ENCODE results near the gene SSBP3. TPM values are rescaled to one million over a fixed set of nuclear protein-coding genes. Genes with fewer than 3 reads are reported as not detected.
A peak's percentile ranks its signal among the peaks of the same experiment; 100 is the strongest.
"Not testable (repeated sequence)": the region's sequence is repeated elsewhere in the genome, so short reads cannot be mapped to it uniquely, and the experiment has no call there.

Gene SSBP3
- polyA plus RNA-seq = 6.6 TPM

DNA sequence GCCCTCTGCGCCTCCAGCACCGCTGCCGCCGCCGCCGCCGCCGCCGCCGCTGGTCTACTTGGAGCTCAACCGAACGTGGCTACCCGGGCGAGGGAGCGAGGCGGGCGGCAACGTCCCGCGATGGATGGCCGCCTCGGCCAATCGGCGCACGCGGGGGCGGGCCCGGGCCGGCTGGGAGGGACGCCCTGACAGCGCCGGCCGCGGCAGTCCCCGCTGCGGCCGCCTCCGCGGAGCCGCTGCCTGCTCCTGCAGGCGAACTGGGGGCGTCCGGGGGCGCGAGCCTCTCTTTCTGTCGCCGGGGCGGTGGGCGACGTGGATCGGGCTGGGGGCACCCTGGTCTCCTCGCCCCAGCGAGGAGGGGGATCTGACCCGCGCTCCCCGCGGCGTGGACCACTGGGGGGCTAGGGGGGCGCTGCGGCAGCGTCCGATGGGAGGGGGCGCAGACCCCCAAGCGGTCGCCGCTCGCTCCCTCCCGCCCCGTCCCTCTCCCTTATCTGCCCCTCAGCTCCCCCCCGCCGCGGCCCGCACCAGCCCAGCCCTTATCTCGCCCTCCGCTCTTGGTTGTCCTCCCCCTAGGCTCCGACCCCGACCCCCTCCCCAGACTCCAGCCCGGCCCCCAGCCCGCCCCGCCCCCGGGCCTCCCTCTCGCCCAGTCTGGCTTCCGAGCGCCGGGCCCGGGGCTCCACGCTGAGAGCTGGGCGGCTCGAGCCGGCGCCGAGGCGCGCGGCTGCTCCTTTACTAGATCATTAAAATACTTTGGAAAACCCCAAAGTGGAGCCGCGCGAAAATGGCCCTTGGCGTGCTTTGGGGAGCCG is at the start of gene SSBP3:
SSBP3 (minus strand) TSS at position 56 of the 815 bp plus-strand sequence.
- H3K27me3 Mint-ChIP-seq = peaks cover 4% of the 10 kb centered on the region
- peaks cover 0 to 1% (median 0%) of the 10 kb centered on the region in 3 donors for H3K9me3 Mint-ChIP-seq
- H3K27ac Mint-ChIP-seq = peak within 1 kb of the TSS; percentile 96 to 98 (median 96)
- peak within 1 kb of the TSS; percentile 93 to 100 (median 98) for H3K4me3 Mint-ChIP-seq
- H3K4me1 Mint-ChIP-seq = peaks cover 39 to 47% (median 44%) of the 10 kb centered on the region in 3 donors
- H3K36me3 Mint-ChIP-seq = peaks cover 3% of the 10 kb centered on the region

DNA sequence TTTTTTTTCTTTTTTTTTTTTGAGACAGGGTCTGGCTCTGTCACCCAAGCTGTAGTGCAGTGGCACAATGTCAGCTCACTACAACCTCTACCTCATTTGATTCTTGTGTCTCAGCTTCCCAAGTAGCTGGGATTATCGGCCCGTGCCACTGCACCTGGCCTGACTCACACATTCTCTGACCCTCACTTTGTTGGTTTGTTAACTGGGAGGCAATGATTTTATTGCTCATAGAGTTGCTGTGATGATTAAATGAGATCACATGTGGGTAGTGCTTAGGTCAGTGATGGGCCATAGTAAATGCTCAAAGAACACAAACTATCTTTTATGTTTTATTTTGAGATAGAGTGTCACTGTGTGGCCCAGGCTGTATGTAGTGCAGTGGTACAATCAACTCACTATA is 47.3 kb upstream of the SSBP3 start:
- Mint-ChIP-seq H3K27ac (no peak overlapping the region), H3K36me3 (no peaks in the 10 kb centered on the region), H3K4me3 (no peak overlapping the region), H3K27me3 (peaks cover 9% of the 10 kb centered on the region), H3K4me1 (no peaks in the 10 kb centered on the region), H3K9me3 (peaks cover 0 to 4% (median 0%) of the 10 kb centered on the region in 3 donors)

GRCh38 chr1:54453022-54453421 is 46.8 kb upstream of the SSBP3 start:
- Mint-ChIP-seq H3K4me1 (no peaks in the 10 kb centered on the region), H3K36me3 (no peaks in the 10 kb centered on the region), H3K27ac (no peak overlapping the region), H3K4me3 (no peak overlapping the region), H3K27me3 (peaks cover 9% of the 10 kb centered on the region), H3K9me3 (peaks cover 0 to 4% (median 0%) of the 10 kb centered on the region in 3 donors)

- not testable (repeated sequence) for H3K9me3 Mint-ChIP-seq, H3K4me1 Mint-ChIP-seq
- H3K4me3 Mint-ChIP-seq = peak overlapping the region in 1 of 4 donors; percentile 28
Measured at GRCh38 chr1:54449431-54449830, 43.2 kb upstream of the SSBP3 start.

DNA sequence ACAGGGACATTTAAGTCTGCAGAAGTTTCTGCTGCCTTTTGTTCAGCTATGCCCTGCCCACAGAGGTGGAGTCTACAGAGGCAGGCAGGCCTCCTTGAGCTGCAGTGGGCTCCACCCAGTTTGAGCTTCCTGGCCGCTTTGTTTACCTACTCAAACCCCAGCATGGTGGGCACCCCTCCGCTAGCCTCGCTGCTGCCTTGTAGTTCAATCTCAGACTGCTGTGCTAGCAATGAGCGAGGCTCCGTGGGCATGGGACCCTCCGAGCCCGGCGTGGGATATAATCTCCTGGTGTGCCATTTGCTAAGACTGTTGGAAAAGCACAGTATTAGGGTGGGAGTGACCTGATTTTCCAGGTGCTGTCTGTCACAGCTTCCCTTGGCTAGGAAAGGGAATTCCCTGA is 42.6 kb upstream of the SSBP3 start:
- H3K4me3 Mint-ChIP-seq, H3K36me3 Mint-ChIP-seq, H3K9me3 Mint-ChIP-seq, H3K4me1 Mint-ChIP-seq: not testable (repeated sequence)
- Mint-ChIP-seq H3K27ac (peak overlapping the region in 1 of 3 donors; percentile 19), H3K27me3 (peaks cover 11% of the 10 kb centered on the region)

More at GRCh38 chr1:54449431-54449830, 43.2 kb upstream of the SSBP3 start:
- not testable (repeated sequence) for H3K27ac Mint-ChIP-seq, H3K36me3 Mint-ChIP-seq
- H3K27me3 Mint-ChIP-seq = peaks cover 11% of the 10 kb centered on the region

DNA sequence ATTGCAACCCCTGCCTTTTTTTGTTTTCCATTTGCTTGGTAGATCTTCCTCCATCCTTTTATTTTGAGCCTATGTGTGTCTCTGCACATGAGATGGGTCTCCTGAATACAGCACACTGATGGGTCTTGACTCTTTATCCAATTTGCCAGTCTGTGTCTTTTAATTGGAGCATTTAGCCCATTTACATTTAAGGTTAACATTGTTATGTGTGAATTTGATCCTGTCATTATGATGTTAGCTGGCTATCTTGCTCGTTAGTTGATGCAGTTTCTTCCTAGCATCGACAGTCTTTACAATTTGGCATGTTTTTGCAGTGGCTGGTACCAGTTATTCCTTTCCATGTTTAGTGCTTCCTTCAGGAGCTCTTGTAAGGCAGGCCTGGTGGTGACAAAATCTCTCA is 40.9 kb upstream of the SSBP3 start:
- H3K36me3 Mint-ChIP-seq, H3K4me1 Mint-ChIP-seq, H3K27me3 Mint-ChIP-seq, H3K4me3 Mint-ChIP-seq, H3K9me3 Mint-ChIP-seq, H3K27ac Mint-ChIP-seq: not testable (repeated sequence)

DNA sequence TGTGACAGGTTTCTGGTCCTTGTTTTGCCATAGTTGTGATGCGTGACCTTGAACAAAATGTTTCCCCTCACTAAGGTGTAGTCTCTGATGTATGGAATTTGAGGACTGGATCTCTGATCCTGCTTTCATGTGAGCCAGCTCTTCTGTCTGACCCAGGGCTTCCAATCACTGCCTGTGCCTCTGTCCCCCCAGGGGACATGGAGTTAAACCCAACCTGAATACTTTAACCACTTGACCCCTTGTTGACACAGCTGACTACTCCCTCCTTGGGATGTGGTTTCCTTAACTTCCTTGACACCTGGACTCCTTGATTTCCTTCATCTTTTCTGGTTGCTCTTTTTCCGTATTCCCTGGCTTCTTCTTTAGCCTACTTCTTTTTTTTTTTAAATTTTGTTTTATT is 36.0 kb upstream of the SSBP3 start:
- no peak overlapping the region for H3K27ac Mint-ChIP-seq
- H3K9me3 Mint-ChIP-seq = peaks cover 0 to 6% (median 5%) of the 10 kb centered on the region in 3 donors
- H3K27me3 Mint-ChIP-seq = no peaks in the 10 kb centered on the region
- H3K4me1 Mint-ChIP-seq = no peaks in the 10 kb centered on the region
- H3K4me3 Mint-ChIP-seq = no peak overlapping the region
- H3K36me3 Mint-ChIP-seq = peaks cover 3% of the 10 kb centered on the region

- Mint-ChIP-seq H3K27me3 (peaks cover 1% of the 10 kb centered on the region), H3K27ac (no peak overlapping the region), H3K4me1 (no peaks in the 10 kb centered on the region), H3K9me3 (peaks cover 0 to 5% (median 4%) of the 10 kb centered on the region in 3 donors), H3K36me3 (peaks cover 3% of the 10 kb centered on the region), H3K4me3 (no peak overlapping the region)
Measured at GRCh38 chr1:54439550-54440223, 33.5 kb upstream of the SSBP3 start.

- Mint-ChIP-seq H3K27ac (no peak overlapping the region), H3K27me3 (peaks cover 4% of the 10 kb centered on the region), H3K36me3 (peaks cover 3% of the 10 kb centered on the region), H3K9me3 (peaks cover 0 to 7% (median 3%) of the 10 kb centered on the region in 3 donors), H3K4me3 (no peak overlapping the region), H3K4me1 (no peaks in the 10 kb centered on the region)
Measured at GRCh38 chr1:54437783-54438182, 31.6 kb upstream of the SSBP3 start.

- no peaks in the 10 kb centered on the region for H3K4me1 Mint-ChIP-seq
- peaks cover 0 to 4% (median 3%) of the 10 kb centered on the region in 3 donors for H3K9me3 Mint-ChIP-seq
- no peak overlapping the region for H3K27ac Mint-ChIP-seq
- no peak overlapping the region for H3K4me3 Mint-ChIP-seq
- H3K27me3 Mint-ChIP-seq = peaks cover 4% of the 10 kb centered on the region
- H3K36me3 Mint-ChIP-seq = no peaks in the 10 kb centered on the region
Measured at GRCh38 chr1:54436826-54437225, 30.6 kb upstream of the SSBP3 start.

GRCh38 chr1:54429838-54430237 is 23.6 kb upstream of the SSBP3 start:
- no peaks in the 10 kb centered on the region for H3K4me1 Mint-ChIP-seq
- H3K9me3 Mint-ChIP-seq = peaks cover 0 to 2% (median 0%) of the 10 kb centered on the region in 3 donors
- no peak overlapping the region for H3K4me3 Mint-ChIP-seq
- H3K27ac Mint-ChIP-seq = no peak overlapping the region
- H3K27me3 Mint-ChIP-seq = peaks cover 2% of the 10 kb centered on the region
- H3K36me3 Mint-ChIP-seq = peaks cover 1% of the 10 kb centered on the region

- Mint-ChIP-seq H3K36me3 (peaks cover 1% of the 10 kb centered on the region), H3K4me3 (no peak overlapping the region), H3K27ac (no peak overlapping the region)
Measured at GRCh38 chr1:54428837-54429518, 22.8 kb upstream of the SSBP3 start.

GRCh38 chr1:54425152-54425584 is 19.0 kb upstream of the SSBP3 start:
- Mint-ChIP-seq H3K27me3 (peaks cover 3% of the 10 kb centered on the region), H3K4me3 (no peak overlapping the region), H3K36me3 (peaks cover 1% of the 10 kb centered on the region), H3K27ac (no peak overlapping the region), H3K4me1 (peaks cover 0 to 3% (median 0%) of the 10 kb centered on the region in 3 donors), H3K9me3 (no peaks in the 10 kb centered on the region)

More at GRCh38 chr1:54428837-54429518, 22.8 kb upstream of the SSBP3 start:
- peaks cover 2% of the 10 kb centered on the region for H3K27me3 Mint-ChIP-seq
- no peaks in the 10 kb centered on the region for H3K9me3 Mint-ChIP-seq
- no peaks in the 10 kb centered on the region for H3K4me1 Mint-ChIP-seq

DNA sequence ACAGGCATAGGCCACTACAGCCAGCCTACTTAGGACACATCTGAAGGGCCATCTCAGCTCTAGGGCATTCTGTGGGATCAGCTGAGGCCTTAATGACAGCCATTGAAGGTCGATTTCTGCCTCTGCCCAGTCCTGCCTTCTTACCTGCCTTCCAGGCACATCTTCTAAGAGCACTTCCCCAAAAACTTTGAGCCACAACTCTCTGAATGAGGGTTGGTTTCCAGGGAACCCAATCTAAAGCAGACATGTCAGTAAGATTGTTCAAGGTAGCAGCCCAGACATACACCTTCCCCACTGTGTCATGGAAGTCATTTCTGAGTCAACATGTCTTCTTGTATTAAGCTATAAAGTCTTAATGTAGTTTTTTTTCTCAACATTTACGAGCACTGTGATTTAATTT is 18.2 kb upstream of the SSBP3 start:
- peaks cover 4% of the 10 kb centered on the region for H3K27me3 Mint-ChIP-seq
- peaks cover 0 to 3% (median 0%) of the 10 kb centered on the region in 3 donors for H3K4me1 Mint-ChIP-seq
- peaks cover 1% of the 10 kb centered on the region for H3K36me3 Mint-ChIP-seq
- H3K27ac Mint-ChIP-seq = no peak overlapping the region
- H3K9me3 Mint-ChIP-seq = no peaks in the 10 kb centered on the region
- no peak overlapping the region for H3K4me3 Mint-ChIP-seq

- Mint-ChIP-seq H3K36me3 (peaks cover 1% of the 10 kb centered on the region), H3K27ac (no peak overlapping the region), H3K9me3 (no peaks in the 10 kb centered on the region), H3K4me1 (peaks cover 0 to 5% (median 2%) of the 10 kb centered on the region in 3 donors), H3K27me3 (peaks cover 12% of the 10 kb centered on the region), H3K4me3 (no peak overlapping the region)
Measured at GRCh38 chr1:54421101-54421504, 14.9 kb upstream of the SSBP3 start.
